Lower leg skin (tissue), 3 donors: ENCODE data around the gene CCDC149.

Source experiments
- POLR2A ChIP-seq, 2 donors: fragments of 450-650 bp; IDR thresholded peaks; one replicate each; pipeline ENCODE4 v1.6.1; 2016 to 2017; ENCODE audit warnings: antibody characterized with exemption in 2 of 2, mild to moderate bottlenecking in 1 of 2, moderate library complexity in 1 of 2
- TF ChIP-seq, protein P1 (sequence below), 3 donors: fragments of 450-650 bp; IDR thresholded peaks; one replicate each; pipeline ENCODE4 v1.5.1; 2016; ENCODE audit warnings: antibody characterized with exemption in 3 of 3, mild to moderate bottlenecking in 3 of 3, moderate library complexity in 2 of 3

DNA sequence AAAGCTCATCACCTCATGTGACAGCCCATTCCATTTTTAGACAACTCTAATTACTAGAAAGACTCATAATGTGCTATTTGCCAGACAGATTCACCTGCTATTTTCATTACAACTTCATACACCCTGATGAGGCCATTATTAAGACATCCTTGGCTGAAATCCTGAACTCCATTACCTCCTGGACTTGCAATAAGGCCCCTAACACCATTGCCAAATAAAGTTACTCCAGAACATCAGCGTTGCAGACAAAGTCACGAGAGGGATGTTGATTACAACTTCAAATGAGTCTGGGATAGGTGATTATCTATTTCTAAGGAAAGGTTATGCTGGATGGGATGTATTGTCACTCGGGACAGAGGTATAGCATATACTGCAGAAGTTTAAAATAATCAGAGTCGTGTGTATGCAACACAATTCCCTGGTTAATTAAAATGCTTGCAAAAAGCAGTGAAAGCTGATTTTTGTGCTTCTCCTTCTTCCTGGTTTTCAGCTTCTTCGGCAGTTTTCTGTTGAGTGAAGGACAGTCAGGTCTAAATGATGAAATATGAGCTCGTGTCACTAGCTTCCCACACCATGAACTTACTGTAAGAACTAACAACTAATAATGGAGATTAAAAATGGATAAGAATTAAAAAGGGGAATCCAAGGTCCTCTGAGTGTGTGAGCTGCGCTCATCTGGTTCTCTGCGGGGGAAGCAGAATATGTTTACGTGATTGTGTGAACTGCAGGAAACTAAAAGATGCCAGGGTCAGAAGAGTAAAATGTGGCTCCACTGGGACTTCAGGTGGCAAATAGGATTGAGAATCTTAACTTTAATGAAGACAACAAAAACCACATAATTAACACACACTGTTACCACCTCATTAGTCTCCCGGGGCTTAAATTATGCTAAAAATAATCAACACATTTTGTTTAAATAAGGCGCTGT lies 135.0 kb downstream of the CCDC149 start:
- TF ChIP-seq, protein P1, sequence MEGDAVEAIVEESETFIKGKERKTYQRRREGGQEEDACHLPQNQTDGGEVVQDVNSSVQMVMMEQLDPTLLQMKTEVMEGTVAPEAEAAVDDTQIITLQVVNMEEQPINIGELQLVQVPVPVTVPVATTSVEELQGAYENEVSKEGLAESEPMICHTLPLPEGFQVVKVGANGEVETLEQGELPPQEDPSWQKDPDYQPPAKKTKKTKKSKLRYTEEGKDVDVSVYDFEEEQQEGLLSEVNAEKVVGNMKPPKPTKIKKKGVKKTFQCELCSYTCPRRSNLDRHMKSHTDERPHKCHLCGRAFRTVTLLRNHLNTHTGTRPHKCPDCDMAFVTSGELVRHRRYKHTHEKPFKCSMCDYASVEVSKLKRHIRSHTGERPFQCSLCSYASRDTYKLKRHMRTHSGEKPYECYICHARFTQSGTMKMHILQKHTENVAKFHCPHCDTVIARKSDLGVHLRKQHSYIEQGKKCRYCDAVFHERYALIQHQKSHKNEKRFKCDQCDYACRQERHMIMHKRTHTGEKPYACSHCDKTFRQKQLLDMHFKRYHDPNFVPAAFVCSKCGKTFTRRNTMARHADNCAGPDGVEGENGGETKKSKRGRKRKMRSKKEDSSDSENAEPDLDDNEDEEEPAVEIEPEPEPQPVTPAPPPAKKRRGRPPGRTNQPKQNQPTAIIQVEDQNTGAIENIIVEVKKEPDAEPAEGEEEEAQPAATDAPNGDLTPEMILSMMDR (IDR thresholded peaks at IDR 0.05) = no peak
- no peak for TF ChIP-seq POLR2A (IDR thresholded peaks at IDR 0.05)
